GM23338 (cell line): ENCODE measurements around the gene TENT4B. TPM values are rescaled to one million over a fixed set of nuclear protein-coding genes. Genes with fewer than 3 reads are reported as not detected.
A peak's percentile ranks its signal among the peaks of the same experiment; 100 is the strongest.

ENCODE experiments used
- ATAC-seq: fragments of 200-7000 bp; cut with Tn5 transposase; 3 replicates; pipeline ENCODE4 v1.9.1; 2020
- DNase-seq: peaks from one replicate; pipeline ENCODE4 v3.0.0-alpha.2; 2015; ENCODE audit warnings: low spot score
- H2AFZ ChIP-seq: fragments of 200-600 bp; sonication (generic); 2 replicates; pipeline ENCODE4 v1.8.0; 2016; ENCODE audit warnings: antibody characterized with exemption, mild to moderate bottlenecking, moderate library complexity
- H3F3A ChIP-seq: fragments of 200-600 bp; sonication (generic); replicated peaks from 2 replicates; pipeline ENCODE4 v1.8.0; 2017; ENCODE audit warnings: antibody characterized with exemption, mixed run types, low read depth
- H3K27ac ChIP-seq: fragments of 200-600 bp; sonication (generic); 2 replicates; pipeline ENCODE4 v1.6.1; 2016; ENCODE audit warnings: low read depth
- H3K27me3 ChIP-seq: fragments of 200-600 bp; sonication (generic); 2 replicates; pipeline ENCODE4 v1.8.0; 2016; ENCODE audit warnings: mild to moderate bottlenecking, mixed run types, moderate library complexity; ENCODE audit not compliant: insufficient read depth
- H3K36me3 ChIP-seq: fragments of 200-600 bp; sonication (generic); 2 replicates; pipeline ENCODE4 v1.8.0; 2016; ENCODE audit warnings: mild to moderate bottlenecking; ENCODE audit not compliant: insufficient read depth
- H3K4me1 ChIP-seq: fragments of 200-600 bp; sonication (generic); 2 replicates; pipeline ENCODE4 v1.8.0; 2016; ENCODE audit warnings: mild to moderate bottlenecking, moderate library complexity; ENCODE audit not compliant: insufficient read depth
- H3K4me2 ChIP-seq: fragments of 200-600 bp; sonication (generic); 2 replicates; pipeline ENCODE4 v1.7.1; 2017; ENCODE audit warnings: mixed run types
- H3K4me3 ChIP-seq: fragments of 200-600 bp; sonication (generic); 2 replicates; pipeline ENCODE4 v1.6.1; 2016; ENCODE audit warnings: mixed run types
- H3K79me2 ChIP-seq: fragments of 200-600 bp; sonication (generic); replicated peaks from 2 replicates; pipeline ENCODE4 v1.8.0; 2017; ENCODE audit warnings: mild to moderate bottlenecking; ENCODE audit not compliant: insufficient read depth
- H3K9me2 ChIP-seq: fragments of 200-600 bp; sonication (generic); 2 replicates; pipeline ENCODE4 v1.8.0; 2017; ENCODE audit not compliant: insufficient read depth
- H4K20me1 ChIP-seq: fragments of 200-600 bp; sonication (generic); replicated peaks from 2 replicates; pipeline ENCODE4 v1.8.0; 2017; ENCODE audit warnings: mild to moderate bottlenecking; ENCODE audit not compliant: insufficient read depth
- H3K27ac Mint-ChIP-seq: 2 replicates; pipeline ENCODE4 v1.8.0; 2020; ENCODE audit warnings: inconsistent platforms, mild to moderate bottlenecking, moderate library complexity, mixed read lengths
- H3K27me3 Mint-ChIP-seq: 3 replicates; pipeline ENCODE4 v1.8.0; 2022; ENCODE audit warnings: low read depth, mild to moderate bottlenecking, moderate library complexity, mixed read lengths, inconsistent platforms; ENCODE audit not compliant: insufficient read depth, poor library complexity
- H3K36me3 Mint-ChIP-seq: 3 replicates; pipeline ENCODE4 v1.8.0; 2021; ENCODE audit warnings: low read depth, mild to moderate bottlenecking, inconsistent platforms, moderate library complexity, mixed read lengths
- H3K4me1 Mint-ChIP-seq: 3 replicates; pipeline ENCODE4 v1.8.0; 2020; ENCODE audit warnings: mild to moderate bottlenecking, inconsistent platforms, mixed read lengths
- H3K4me3 Mint-ChIP-seq: 3 replicates; pipeline ENCODE4 v1.8.0; 2021; ENCODE audit warnings: moderate library complexity, mild to moderate bottlenecking, inconsistent platforms, mixed read lengths
- H3K9me3 Mint-ChIP-seq: 3 replicates; pipeline ENCODE4 v1.8.0; 2020; ENCODE audit warnings: moderate library complexity, mild to moderate bottlenecking, inconsistent platforms, mixed read lengths
- CTCF ChIP-seq, 2 experiments: fragments of 200-600 bp in 1 of 2; sonication (generic) in 1 of 2; conservative IDR thresholded peaks; 2 replicates each; pipeline versions ENCODE4 v1.5.1 to v1.6.1; 2016 to 2017; ENCODE audit warnings: antibody characterized with exemption in 2 of 2, low read depth in 2 of 2, mild to moderate bottlenecking in 2 of 2, moderate library complexity in 1 of 2
- ZNF462 ChIP-seq: fragments of 250-450 bp; sonication (Bioruptor Pico); IDR thresholded peaks from 2 replicates; pipeline ENCODE4 v1.5.0; 2020; ENCODE audit warnings: mild to moderate bottlenecking, moderate library complexity
- polyA plus RNA-seq: library from polyadenylated mRNA; unstranded; fragments of >200 nt; fragmentation: Nextera tagmentation; extraction: Ambion mirVana; gene quantifications from 2 replicates; pipeline ENCODE4 v1.2.1, GENCODE V29; 2016
- total RNA-seq: library from RNA; depleted of rRNA; stranded (reverse); fragments of >200 nt; shearing (Covaris generic); gene quantifications from 2 replicates; pipeline ENCODE4 v1.2.3, GENCODE V29; 2014

Gene TENT4B
- total and polyA plus RNA-seq, 2 experiments from 2014 or later: 17.6 to 21.3 TPM

- no peaks in the 10 kb centered on the region for H3K36me3 Mint-ChIP-seq
- no peak overlapping the region for H3K4me3 ChIP-seq
- DNase-seq (no peak), ATAC-seq (peak; percentile 18; the same call in 1 of the 3 replicates)
- no peak overlapping the region for H3K4me3 Mint-ChIP-seq
- H3K9me2 ChIP-seq: no peaks in the 10 kb centered on the region
- H3K4me1 ChIP-seq: peaks cover 11% of the 10 kb centered on the region
- peaks cover 10% of the 10 kb centered on the region for H3K4me1 Mint-ChIP-seq
- no peaks in the 10 kb centered on the region for H3K79me2 ChIP-seq
- H3K9me3 Mint-ChIP-seq: no peaks in the 10 kb centered on the region
- H3K4me2 ChIP-seq: no peak overlapping the region
- no peak overlapping the region for H3K27ac ChIP-seq
- no peak for TF ChIP-seq ZNF462 (CRISPR knock-in tag)
- TF ChIP-seq CTCF (conservative IDR thresholded peaks at IDR 0.05; ENCODE audit: low read depth in 2 of 2): 0 out of 4 replicates have a peak, but pooled peaks of 1 of the 2 experiments have one; percentile 18
- no peak overlapping the region for H2AFZ ChIP-seq
- no peaks in the 10 kb centered on the region for H3F3A ChIP-seq
- no peaks in the 10 kb centered on the region for H3K36me3 ChIP-seq
- H3K27me3 ChIP-seq: no peaks in the 10 kb centered on the region
- no peak overlapping the region for H3K27ac Mint-ChIP-seq
- H4K20me1 ChIP-seq: no peaks in the 10 kb centered on the region; the same call in 1 of the 2 replicates
- H3K27me3 Mint-ChIP-seq: peaks cover 7% of the 10 kb centered on the region
Observed at GRCh38 chr16:50275098-50275415, 122.0 kb downstream of the TENT4B start.
